Measurements from ENCODE around the gene ZFC3H1.

Gene ZFC3H1

GRCh38 chr12:71585218-71585617 is 78.4 kb downstream of the ZFC3H1 start:
- TF ChIP-seq EP300 (IDR thresholded peaks at IDR 0.05; ENCODE audit: borderline replicate concordance) = no peak
- TF ChIP-seq REST (IDR thresholded peaks at IDR 0.05; ENCODE audit: low read depth) = no peak
- TF ChIP-seq FOXM1 (IDR thresholded peaks at IDR 0.05; ENCODE audit: borderline replicate concordance, low read depth) = no peak
- TF ChIP-seq TCF12 (IDR thresholded peaks at IDR 0.05; ENCODE audit: low read depth) = no peak
- TF ChIP-seq USF1 (IDR thresholded peaks at IDR 0.05) = no peak
- no peak for TF ChIP-seq RAD21 (IDR thresholded peaks at IDR 0.05; ENCODE audit: low read depth)

GRCh38 chr12:71584356-71584755 is 79.3 kb downstream of the ZFC3H1 start:
- TF ChIP-seq TCF12 (IDR thresholded peaks at IDR 0.05; ENCODE audit: low read depth) = no peak
- no peak for TF ChIP-seq USF1 (IDR thresholded peaks at IDR 0.05)
- no peak for TF ChIP-seq EGR1 (IDR thresholded peaks at IDR 0.05)
- TF ChIP-seq REST (IDR thresholded peaks at IDR 0.05; ENCODE audit: low read depth) = no peak
- TF ChIP-seq TAF1 (IDR thresholded peaks at IDR 0.05; ENCODE audit: low read depth) = no peak
- no peak for TF ChIP-seq TEAD4 (IDR thresholded peaks at IDR 0.05)
- no peak for TF ChIP-seq RAD21 (IDR thresholded peaks at IDR 0.05; ENCODE audit: low read depth)
- TF ChIP-seq EP300 (IDR thresholded peaks at IDR 0.05; ENCODE audit: borderline replicate concordance) = no peak
- TF ChIP-seq CEBPB (IDR thresholded peaks at IDR 0.05) = no peak
- no peak for TF ChIP-seq ZBTB7A (IDR thresholded peaks at IDR 0.05; ENCODE audit: low read depth)
- TF ChIP-seq NFIC (IDR thresholded peaks at IDR 0.05) = no peak

- no peak for TF ChIP-seq EP300 (IDR thresholded peaks at IDR 0.05; ENCODE audit: borderline replicate concordance)
- no peak for TF ChIP-seq USF1 (IDR thresholded peaks at IDR 0.05)
Observed at GRCh38 chr12:71582925-71583324, 80.7 kb downstream of the ZFC3H1 start.

- no peak for TF ChIP-seq TAF1 (IDR thresholded peaks at IDR 0.05; ENCODE audit: low read depth)
- no peak for TF ChIP-seq CREB1 (IDR thresholded peaks at IDR 0.05; ENCODE audit: low read depth)
- peak; percentile 92 for TF ChIP-seq EP300 (IDR thresholded peaks at IDR 0.05; ENCODE audit: borderline replicate concordance)
- TF ChIP-seq REST (IDR thresholded peaks at IDR 0.05; ENCODE audit: low read depth) = no peak
- peak; percentile 89 for TF ChIP-seq TEAD4 (IDR thresholded peaks at IDR 0.05)
- TF ChIP-seq EGR1 (IDR thresholded peaks at IDR 0.05) = no peak
- no peak for TF ChIP-seq RAD21 (IDR thresholded peaks at IDR 0.05; ENCODE audit: low read depth)
- TF ChIP-seq TCF12 (IDR thresholded peaks at IDR 0.05; ENCODE audit: low read depth) = peak; percentile 86
- TF ChIP-seq NFIC (IDR thresholded peaks at IDR 0.05) = peak; percentile 78
- TF ChIP-seq CEBPB (IDR thresholded peaks at IDR 0.05) = no peak
- TF ChIP-seq YY1 (IDR thresholded peaks at IDR 0.05; ENCODE audit: low read depth) = no peak
- TF ChIP-seq ZBTB7A (IDR thresholded peaks at IDR 0.05; ENCODE audit: low read depth) = no peak
- TF ChIP-seq FOXM1 (IDR thresholded peaks at IDR 0.05; ENCODE audit: borderline replicate concordance, low read depth) = peak; percentile 57; the same call in 1 of the 2 replicates
- TF ChIP-seq MAX (IDR thresholded peaks at IDR 0.05) = no peak; the same call in 1 of the 2 replicates
- no peak for TF ChIP-seq USF1 (IDR thresholded peaks at IDR 0.05)
Observed at GRCh38 chr12:71581206-71581605, 82.4 kb downstream of the ZFC3H1 start.

All from Ishikawa (cell line).